WTC11 (cell line): ENCODE measurements around the gene SPHKAP. TPM values are rescaled to one million over a fixed set of nuclear protein-coding genes. Genes with fewer than 3 reads are reported as not detected.

Experiments used
- ATAC-seq: fragments of 200-7000 bp; cut with Tn5 transposase; 2 replicates; pipeline ENCODE4 v1.10.0; 2021; ENCODE audit warnings: mild to moderate bottlenecking, moderate library complexity
- CTCF ChIA-PET: fragments of 300-600 bp; sonication (Branson Sonifier 250); formaldehyde crosslinking; loops from one replicate; lab custom pipeline; 2021; ENCODE audit warnings: antibody characterized with exemption; lab: Charles Lee
- POLR2A ChIA-PET: fragments of 350-600 bp; sonication (Branson Sonifier 250); formaldehyde crosslinking; loops from one replicate; lab custom pipeline; 2021; ENCODE audit warnings: antibody characterized with exemption; lab: Charles Lee
- DNase-seq: peaks from one replicate; pipeline ENCODE4 v3.0.0; 2021; ENCODE audit warnings: low spot score
- H3K27ac Mint-ChIP-seq: 2 replicates; pipeline ENCODE4 v1.8.0; 2021; ENCODE audit warnings: mixed read lengths
- H3K27me3 Mint-ChIP-seq: 2 replicates; pipeline ENCODE4 v1.8.0; 2021; ENCODE audit warnings: low read depth, mild to moderate bottlenecking, moderate library complexity, mixed read lengths
- H3K36me3 Mint-ChIP-seq: 2 replicates; pipeline ENCODE4 v1.8.0; 2021; ENCODE audit warnings: mixed read lengths
- H3K4me1 Mint-ChIP-seq: 2 replicates; pipeline ENCODE4 v1.8.0; 2022; ENCODE audit warnings: mixed read lengths
- H3K4me3 Mint-ChIP-seq: 2 replicates; pipeline ENCODE4 v1.8.0; 2021; ENCODE audit warnings: mild to moderate bottlenecking, moderate library complexity, mixed read lengths
- H3K9me3 Mint-ChIP-seq: 2 replicates; pipeline ENCODE4 v1.8.0; 2021; ENCODE audit warnings: mixed read lengths
- AR ChIP-seq: fragments of 250-450 bp; sonication (Bioruptor Pico); IDR thresholded peaks from 2 replicates; pipeline ENCODE4 v1.9.0; 2021; ENCODE audit warnings: mild to moderate bottlenecking
- CREM ChIP-seq: sonication (generic); formaldehyde crosslinking; IDR thresholded peaks from 2 replicates; pipeline ENCODE4 v1.8.1; 2022; ENCODE audit warnings: mild to moderate bottlenecking, missing genetic modification reagents, moderate library complexity
- E2F4 ChIP-seq: sonication (generic); formaldehyde crosslinking; IDR thresholded peaks from 2 replicates; pipeline ENCODE4 v1.8.1; 2022; ENCODE audit warnings: low read depth, mild to moderate bottlenecking, moderate library complexity, missing genetic modification reagents, borderline replicate concordance
- FOXK1 ChIP-seq: sonication (generic); formaldehyde crosslinking; IDR thresholded peaks from 2 replicates; pipeline ENCODE4 v1.8.0; 2022; ENCODE audit warnings: mild to moderate bottlenecking, moderate library complexity, missing genetic modification reagents
- FOXP1 ChIP-seq: sonication (generic); formaldehyde crosslinking; IDR thresholded peaks from 2 replicates; pipeline ENCODE4 v1.8.0; 2022; ENCODE audit warnings: missing genetic modification reagents, mild to moderate bottlenecking, moderate library complexity, borderline replicate concordance
- HMGXB4 ChIP-seq: sonication (generic); formaldehyde crosslinking; IDR thresholded peaks from 2 replicates; pipeline ENCODE4 v1.8.1; 2023; ENCODE audit warnings: mild to moderate bottlenecking, moderate library complexity, missing genetic modification reagents
- IRF1 ChIP-seq: sonication (generic); formaldehyde crosslinking; IDR thresholded peaks from 2 replicates; pipeline ENCODE4 v1.8.0; 2023; ENCODE audit warnings: missing genetic modification reagents
- MYBL2 ChIP-seq: sonication (generic); formaldehyde crosslinking; IDR thresholded peaks from 2 replicates; pipeline ENCODE4 v1.8.1; 2023; ENCODE audit warnings: mild to moderate bottlenecking, moderate library complexity, missing genetic modification reagents
- SOX15 ChIP-seq: fragments of 250-450 bp; sonication (Bioruptor Pico); IDR thresholded peaks from 2 replicates; pipeline ENCODE4 v1.9.0; 2021; ENCODE audit warnings: mild to moderate bottlenecking
- TCF7 ChIP-seq: sonication (generic); formaldehyde crosslinking; IDR thresholded peaks from 2 replicates; pipeline ENCODE4 v1.8.0; 2022; ENCODE audit warnings: mild to moderate bottlenecking, low read depth, missing genetic modification reagents, moderate library complexity
- USF2 ChIP-seq: sonication (generic); formaldehyde crosslinking; IDR thresholded peaks from 2 replicates; pipeline ENCODE4 v1.8.1; 2023; ENCODE audit warnings: mild to moderate bottlenecking, missing genetic modification reagents, moderate library complexity
- ZNF263 ChIP-seq: sonication (generic); formaldehyde crosslinking; IDR thresholded peaks from 2 replicates; pipeline ENCODE4 v1.8.1; 2022; ENCODE audit warnings: low read depth, mild to moderate bottlenecking, moderate library complexity, missing genetic modification reagents
- ZNF317 ChIP-seq: sonication (generic); formaldehyde crosslinking; IDR thresholded peaks from 2 replicates; pipeline ENCODE4 v1.8.1; 2023; ENCODE audit warnings: low read depth, mild to moderate bottlenecking, moderate library complexity, missing genetic modification reagents, borderline replicate concordance
- total RNA-seq: library from RNA; stranded (reverse); gene quantifications from 3 replicates; pipeline ENCODE4 v1.2.3, GENCODE V29; 2021
- TF ChIP-seq, protein P1 (sequence below): sonication (generic); formaldehyde crosslinking; IDR thresholded peaks from 2 replicates; pipeline ENCODE4 v1.8.0; 2023; ENCODE audit warnings: mild to moderate bottlenecking, missing genetic modification reagents
- TF ChIP-seq, protein P2 (sequence below): sonication (generic); formaldehyde crosslinking; IDR thresholded peaks from 2 replicates; pipeline ENCODE4 v1.8.0; 2022; ENCODE audit warnings: missing genetic modification reagents

Gene SPHKAP
- total RNA-seq, 1 experiment from 2014 or later = not detected

- DNase-seq = no peak
- CTCF ChIA-PET = no interaction called here
- peaks cover 9% of the 10 kb centered on the region; the same call in 1 of the 2 replicates for H3K9me3 Mint-ChIP-seq
- no peaks in the 10 kb centered on the region for H3K36me3 Mint-ChIP-seq
- no peak for TF ChIP-seq FOXP1 (CRISPR knock-in tag)
- no peak for TF ChIP-seq HMGXB4 (CRISPR knock-in tag)
- TF ChIP-seq CREM = no peak
- no peak for TF ChIP-seq MYBL2 (CRISPR knock-in tag)
- no peak for TF ChIP-seq E2F4 (CRISPR knock-in tag)
- no peak for TF ChIP-seq ZNF317 (CRISPR knock-in tag)
- TF ChIP-seq ZNF263 (CRISPR knock-in tag) = no peak
- no peak for TF ChIP-seq IRF1 (CRISPR knock-in tag)
- no peak for TF ChIP-seq USF2 (CRISPR knock-in tag)
- TF ChIP-seq SOX15 (CRISPR knock-in tag) = no peak
- no peak for TF ChIP-seq AR (CRISPR knock-in tag)
- TF ChIP-seq, protein P1, sequence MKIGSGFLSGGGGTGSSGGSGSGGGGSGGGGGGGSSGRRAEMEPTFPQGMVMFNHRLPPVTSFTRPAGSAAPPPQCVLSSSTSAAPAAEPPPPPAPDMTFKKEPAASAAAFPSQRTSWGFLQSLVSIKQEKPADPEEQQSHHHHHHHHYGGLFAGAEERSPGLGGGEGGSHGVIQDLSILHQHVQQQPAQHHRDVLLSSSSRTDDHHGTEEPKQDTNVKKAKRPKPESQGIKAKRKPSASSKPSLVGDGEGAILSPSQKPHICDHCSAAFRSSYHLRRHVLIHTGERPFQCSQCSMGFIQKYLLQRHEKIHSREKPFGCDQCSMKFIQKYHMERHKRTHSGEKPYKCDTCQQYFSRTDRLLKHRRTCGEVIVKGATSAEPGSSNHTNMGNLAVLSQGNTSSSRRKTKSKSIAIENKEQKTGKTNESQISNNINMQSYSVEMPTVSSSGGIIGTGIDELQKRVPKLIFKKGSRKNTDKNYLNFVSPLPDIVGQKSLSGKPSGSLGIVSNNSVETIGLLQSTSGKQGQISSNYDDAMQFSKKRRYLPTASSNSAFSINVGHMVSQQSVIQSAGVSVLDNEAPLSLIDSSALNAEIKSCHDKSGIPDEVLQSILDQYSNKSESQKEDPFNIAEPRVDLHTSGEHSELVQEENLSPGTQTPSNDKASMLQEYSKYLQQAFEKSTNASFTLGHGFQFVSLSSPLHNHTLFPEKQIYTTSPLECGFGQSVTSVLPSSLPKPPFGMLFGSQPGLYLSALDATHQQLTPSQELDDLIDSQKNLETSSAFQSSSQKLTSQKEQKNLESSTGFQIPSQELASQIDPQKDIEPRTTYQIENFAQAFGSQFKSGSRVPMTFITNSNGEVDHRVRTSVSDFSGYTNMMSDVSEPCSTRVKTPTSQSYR = no peak
- TF ChIP-seq TCF7 (CRISPR knock-in tag) = no peak
- TF ChIP-seq, all 79 proteins: peak for 0
- Mint-ChIP-seq H3K27ac (no peak overlapping the region), H3K4me1 (no peaks in the 10 kb centered on the region), H3K27me3 (no peaks in the 10 kb centered on the region), H3K4me3 (no peak overlapping the region)
- ATAC-seq = no peak
- POLR2A ChIA-PET = no interaction called here
Measured at GRCh38 chr2:228227466-228227865, 46.0 kb upstream of the SPHKAP start.

GRCh38 chr2:228224410-228224809, 42.9 kb upstream of the SPHKAP start:
- POLR2A ChIA-PET = no interaction called here
- TF ChIP-seq IRF1 (CRISPR knock-in tag) (no peak), FOXK1 (CRISPR knock-in tag) (no peak), USF2 (CRISPR knock-in tag) (no peak)
- TF ChIP-seq, protein P2, sequence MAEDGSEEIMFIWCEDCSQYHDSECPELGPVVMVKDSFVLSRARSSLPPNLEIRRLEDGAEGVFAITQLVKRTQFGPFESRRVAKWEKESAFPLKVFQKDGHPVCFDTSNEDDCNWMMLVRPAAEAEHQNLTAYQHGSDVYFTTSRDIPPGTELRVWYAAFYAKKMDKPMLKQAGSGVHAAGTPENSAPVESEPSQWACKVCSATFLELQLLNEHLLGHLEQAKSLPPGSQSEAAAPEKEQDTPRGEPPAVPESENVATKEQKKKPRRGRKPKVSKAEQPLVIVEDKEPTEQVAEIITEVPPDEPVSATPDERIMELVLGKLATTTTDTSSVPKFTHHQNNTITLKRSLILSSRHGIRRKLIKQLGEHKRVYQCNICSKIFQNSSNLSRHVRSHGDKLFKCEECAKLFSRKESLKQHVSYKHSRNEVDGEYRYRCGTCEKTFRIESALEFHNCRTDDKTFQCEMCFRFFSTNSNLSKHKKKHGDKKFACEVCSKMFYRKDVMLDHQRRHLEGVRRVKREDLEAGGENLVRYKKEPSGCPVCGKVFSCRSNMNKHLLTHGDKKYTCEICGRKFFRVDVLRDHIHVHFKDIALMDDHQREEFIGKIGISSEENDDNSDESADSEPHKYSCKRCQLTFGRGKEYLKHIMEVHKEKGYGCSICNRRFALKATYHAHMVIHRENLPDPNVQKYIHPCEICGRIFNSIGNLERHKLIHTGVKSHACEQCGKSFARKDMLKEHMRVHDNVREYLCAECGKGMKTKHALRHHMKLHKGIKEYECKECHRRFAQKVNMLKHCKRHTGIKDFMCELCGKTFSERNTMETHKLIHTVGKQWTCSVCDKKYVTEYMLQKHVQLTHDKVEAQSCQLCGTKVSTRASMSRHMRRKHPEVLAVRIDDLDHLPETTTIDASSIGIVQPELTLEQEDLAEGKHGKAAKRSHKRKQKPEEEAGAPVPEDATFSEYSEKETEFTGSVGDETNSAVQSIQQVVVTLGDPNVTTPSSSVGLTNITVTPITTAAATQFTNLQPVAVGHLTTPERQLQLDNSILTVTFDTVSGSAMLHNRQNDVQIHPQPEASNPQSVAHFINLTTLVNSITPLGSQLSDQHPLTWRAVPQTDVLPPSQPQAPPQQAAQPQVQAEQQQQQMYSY (CRISPR knock-in tag) = no peak

More at GRCh38 chr2:228224410-228224809, 42.9 kb upstream of the SPHKAP start:
- H3K9me3 Mint-ChIP-seq = 0 out of 2 replicates have a peak, but pooled peaks cover 5% of the 10 kb centered on the region
- ATAC-seq (no peak), DNase-seq (no peak)
- no peaks in the 10 kb centered on the region for H3K4me1 Mint-ChIP-seq
- H3K36me3 Mint-ChIP-seq = no peaks in the 10 kb centered on the region
- H3K4me3 Mint-ChIP-seq = no peak overlapping the region
- CTCF ChIA-PET = no interaction called here
- no peak overlapping the region for H3K27ac Mint-ChIP-seq
- H3K27me3 Mint-ChIP-seq = no peaks in the 10 kb centered on the region
